IPS-18c (cell line): ENCODE results near the gene EPHB2.

Experiments
- H3K4me3 ChIP-seq: 2 replicates; pipeline ENCODE4 v1.7.0; 2013; ENCODE audit warnings: low read depth, mild to moderate bottlenecking, low read length, moderate library complexity; ENCODE audit not compliant: insufficient read depth
- H3K9me3 ChIP-seq: one replicate; pipeline ENCODE4 v1.6.1; 2013; ENCODE audit warnings: mild to moderate bottlenecking, low read length, moderate library complexity; ENCODE audit not compliant: control insufficient read depth, insufficient read depth

The EPHB2 gene

GRCh38 chr1:22709891-22710700, 543 bp upstream of the EPHB2 start:
- Histone ChIP-seq H3K9me3 (no peaks in the 10 kb centered on the region), H3K4me3 (peak overlapping the region; percentile 34; the same call in 1 of the 2 replicates)

DNA sequence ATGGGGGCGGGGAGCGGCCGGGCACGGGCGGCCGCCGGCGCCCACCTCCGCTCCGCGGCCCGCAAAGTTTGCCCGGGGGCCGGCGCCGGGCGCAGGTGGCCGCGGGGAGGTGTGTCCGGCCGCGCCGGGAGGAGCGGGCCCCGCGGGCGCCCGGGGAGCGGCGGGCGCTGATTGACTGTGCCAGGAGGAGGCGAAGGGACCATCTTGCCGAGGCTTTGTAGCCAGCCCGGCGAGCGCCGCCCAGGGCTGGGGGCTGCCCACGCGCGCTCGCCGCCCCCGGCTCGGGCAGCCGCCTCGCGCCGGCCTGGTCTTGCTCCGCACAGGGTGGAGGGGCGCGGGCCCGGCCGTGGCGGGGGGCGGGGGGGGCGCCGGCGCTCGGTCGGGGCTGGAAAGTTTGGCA, 432 bp downstream of the EPHB2 start:
- Histone ChIP-seq H3K9me3 (no peaks in the 10 kb centered on the region), H3K4me3 (peak overlapping the region; percentile 49; the same call in 1 of the 2 replicates)

GRCh38 chr1:22711591-22712501, 1.2 kb downstream of the EPHB2 start:
- Histone ChIP-seq H3K4me3 (peak overlapping the region; percentile 49; the same call in 1 of the 2 replicates), H3K9me3 (no peaks in the 10 kb centered on the region)

DNA sequence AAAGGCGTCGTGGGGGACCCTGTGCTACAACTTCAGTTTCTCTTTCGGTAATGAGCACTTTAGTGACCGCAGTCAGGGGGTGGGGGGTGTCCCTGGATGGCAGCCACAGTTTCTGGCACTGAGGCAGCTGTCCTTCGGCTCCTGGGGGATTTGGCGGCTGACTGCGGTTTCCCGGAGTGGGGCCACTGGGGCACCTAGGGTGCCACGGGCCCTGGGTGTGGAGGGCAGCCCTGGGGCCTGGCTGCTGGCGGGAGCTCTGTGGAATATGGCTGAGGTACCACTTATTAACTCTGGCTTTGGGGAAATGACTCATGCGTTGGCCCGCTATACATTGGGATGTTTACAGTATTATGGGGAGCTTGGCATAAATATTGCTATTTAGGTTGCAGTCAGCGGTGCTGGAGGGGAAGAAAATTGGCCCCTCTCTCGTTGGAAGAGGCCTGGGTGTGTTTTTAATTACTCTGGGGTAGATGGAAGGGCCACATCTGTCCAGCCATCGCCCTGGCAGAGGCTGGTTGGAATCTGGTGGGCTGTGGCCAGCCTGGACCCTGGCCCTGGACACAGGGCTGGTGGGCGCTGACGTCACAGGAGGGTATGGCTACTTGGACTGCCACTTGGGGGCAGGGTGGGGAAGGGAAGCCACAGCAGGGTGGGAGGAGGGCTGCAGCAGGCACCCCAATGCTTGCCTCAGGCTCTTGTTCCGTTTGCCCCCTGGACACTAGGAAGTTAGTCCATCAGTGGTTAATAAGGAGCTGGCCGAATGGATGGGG, 2.0 kb downstream of the EPHB2 start:
- Histone ChIP-seq H3K9me3 (no peaks in the 10 kb centered on the region), H3K4me3 (no peak overlapping the region)

GRCh38 chr1:22714455-22714854, 3.8 kb downstream of the EPHB2 start:
- H3K9me3 ChIP-seq: no peaks in the 10 kb centered on the region
- no peak overlapping the region for H3K4me3 ChIP-seq

DNA sequence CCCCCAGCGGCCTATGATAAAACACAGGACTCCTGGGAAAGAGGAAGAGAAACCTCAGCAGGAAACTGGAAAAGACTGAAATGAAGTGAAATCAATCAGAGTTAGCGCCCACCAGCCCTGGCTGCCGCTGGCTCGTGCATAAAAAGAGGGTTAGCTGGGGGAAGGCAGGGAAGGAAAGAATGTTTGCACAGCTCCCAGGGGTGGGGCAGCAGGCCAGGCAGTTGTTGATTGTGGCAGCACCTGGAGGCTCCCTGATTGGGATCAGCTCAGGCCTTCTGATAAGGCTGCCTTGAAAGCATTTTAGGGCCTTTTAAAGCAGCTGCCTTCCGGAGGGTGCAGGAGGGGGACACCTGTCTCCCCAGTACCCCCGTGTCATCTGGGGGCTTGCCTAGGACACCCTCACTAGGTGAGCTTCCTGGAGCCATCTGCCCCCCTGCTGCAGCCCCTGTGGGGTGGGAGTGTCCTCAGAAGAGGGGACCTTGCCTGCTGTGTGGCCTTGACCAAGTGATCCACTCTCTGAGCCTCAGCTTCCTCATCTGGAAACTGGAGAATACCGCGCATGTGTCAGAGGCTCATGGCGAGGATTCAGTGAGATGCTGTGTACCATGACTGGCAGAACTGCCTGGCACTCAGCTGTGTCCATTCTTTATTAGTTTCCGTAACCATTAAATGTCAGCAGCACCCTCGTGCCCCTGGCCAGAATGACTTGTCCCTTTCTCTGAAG, 6.6 kb downstream of the EPHB2 start:
- Histone ChIP-seq H3K9me3 (no peaks in the 10 kb centered on the region), H3K4me3 (no peak overlapping the region; the same call in 1 of the 2 replicates)

DNA sequence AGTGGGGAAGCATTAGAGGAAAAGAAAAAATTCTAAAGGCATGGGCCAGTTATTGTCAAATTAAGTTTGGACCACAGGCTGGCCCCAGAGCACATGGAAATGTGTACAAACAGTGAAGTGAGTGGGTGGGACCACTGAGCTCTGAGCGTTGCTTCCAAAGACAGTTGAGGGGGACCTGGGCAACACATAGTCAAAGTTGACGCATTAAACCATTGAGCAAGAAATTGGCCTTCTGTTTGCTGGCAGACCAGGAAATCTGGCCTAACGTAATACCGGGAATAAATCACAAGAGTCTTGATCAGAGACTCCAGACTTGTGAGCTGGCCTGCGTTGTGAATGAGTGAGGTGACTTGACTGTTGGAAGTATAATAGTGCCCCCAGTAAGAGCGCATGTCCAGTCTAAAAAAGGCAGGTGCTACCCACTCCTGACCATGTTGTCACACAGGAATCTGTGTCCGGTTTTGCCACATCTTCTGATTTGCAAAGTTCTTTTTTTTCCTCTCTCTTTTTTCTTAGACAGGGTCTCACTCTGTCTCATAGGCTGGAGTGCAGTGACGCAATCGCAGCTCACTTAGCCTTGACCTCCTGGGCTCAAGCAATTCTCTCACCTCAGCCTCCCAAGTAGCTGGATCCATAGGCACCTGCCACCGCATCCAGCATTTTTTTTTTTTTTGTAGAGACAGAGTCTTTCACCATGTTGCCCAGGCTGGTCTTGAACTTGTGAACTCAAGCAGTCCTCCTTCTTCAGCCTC, 10.7 kb downstream of the EPHB2 start:
- H3K9me3 ChIP-seq: no peaks in the 10 kb centered on the region
- no peak overlapping the region for H3K4me3 ChIP-seq

- no peaks in the 10 kb centered on the region for H3K9me3 ChIP-seq
- H3K4me3 ChIP-seq: no peak overlapping the region
These were observed 12.4 kb downstream of the EPHB2 start for GRCh38 chr1:22722901-22723550.

GRCh38 chr1:22727873-22728272, 17.2 kb downstream of the EPHB2 start:
- H3K4me3 ChIP-seq: no peak overlapping the region
- no peaks in the 10 kb centered on the region for H3K9me3 ChIP-seq

- Histone ChIP-seq H3K9me3 (no peaks in the 10 kb centered on the region), H3K4me3 (no peak overlapping the region)
These were observed 18.2 kb downstream of the EPHB2 start for GRCh38 chr1:22728751-22729399.

GRCh38 chr1:22729400-22729773, 18.7 kb downstream of the EPHB2 start:
- no peaks in the 10 kb centered on the region for H3K9me3 ChIP-seq
- no peak overlapping the region for H3K4me3 ChIP-seq

DNA sequence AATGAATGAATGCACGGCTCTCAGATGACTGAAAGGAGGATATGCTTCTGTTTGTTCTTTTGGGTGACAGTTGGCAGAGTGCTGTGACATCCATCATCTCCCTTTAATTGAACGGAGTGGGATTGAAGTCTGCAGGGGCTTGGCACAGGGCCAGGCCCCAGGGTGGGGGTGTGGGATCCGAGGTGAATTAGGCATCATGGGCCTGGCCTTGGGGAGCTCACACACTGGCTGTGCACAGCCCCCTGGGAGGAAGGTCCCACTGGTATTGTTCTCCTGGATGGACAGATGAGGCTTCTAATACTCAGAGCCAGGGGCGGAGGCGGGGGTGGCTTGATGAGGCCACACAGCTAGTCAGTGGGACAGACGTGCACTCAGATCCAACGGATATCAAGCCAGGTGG, 19.3 kb downstream of the EPHB2 start:
- H3K9me3 ChIP-seq: no peaks in the 10 kb centered on the region
- no peak overlapping the region for H3K4me3 ChIP-seq

DNA sequence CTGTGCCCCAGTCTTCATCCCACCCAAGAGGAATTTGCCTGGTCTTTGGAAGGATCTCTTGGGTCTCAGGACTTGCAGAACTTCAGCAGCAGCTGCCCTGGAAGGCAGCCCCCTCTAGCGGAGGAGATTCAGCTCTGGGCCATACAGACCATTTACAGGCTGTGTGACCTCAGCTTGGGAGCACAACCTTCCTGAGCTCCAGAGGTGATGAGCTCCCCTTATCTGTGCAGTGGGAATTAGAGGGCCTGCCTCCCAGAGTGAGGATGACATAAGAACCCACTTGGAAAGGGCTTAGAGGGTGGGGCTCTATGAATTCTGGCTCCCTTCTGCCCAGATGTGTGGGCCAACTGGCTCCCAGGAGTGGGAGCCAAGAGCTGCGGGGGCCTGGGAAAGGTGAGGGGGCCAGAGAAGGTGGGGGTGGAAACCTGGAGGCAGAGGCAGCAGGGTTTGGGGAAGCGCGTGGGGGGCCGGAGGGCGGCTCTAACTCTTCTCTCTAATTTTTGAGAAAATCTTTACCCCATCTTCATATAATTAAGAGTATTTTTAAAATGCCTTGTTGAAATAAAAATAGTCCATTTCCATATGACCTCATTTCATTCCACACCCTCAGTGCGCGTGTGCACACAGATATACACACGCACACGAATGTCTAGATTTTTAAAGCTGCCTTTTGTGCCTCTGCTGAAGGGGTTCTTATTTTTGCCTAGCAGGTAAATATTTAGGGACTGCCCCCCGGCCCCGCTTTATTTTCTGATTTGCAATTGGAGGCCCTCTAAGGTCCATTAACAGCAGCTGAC, 21.5 kb downstream of the EPHB2 start:
- Histone ChIP-seq H3K4me3 (no peak overlapping the region), H3K9me3 (no peaks in the 10 kb centered on the region)

GRCh38 chr1:22733643-22734042, 23.0 kb downstream of the EPHB2 start:
- H3K4me3 ChIP-seq: no peak overlapping the region
- no peaks in the 10 kb centered on the region for H3K9me3 ChIP-seq
